NCI-H345 (cell line): Measurements from ENCODE around the gene BDKRB2.

ENCODE experiments used
- DNase-seq: peaks from one replicate; lab custom pipeline; 2025; lab: John Stamatoyannopoulos, UW

Gene BDKRB2

GRCh38 chr14:96252999-96253539 lies 48.4 kb downstream of the BDKRB2 start:
- peak; percentile 61 for DNase-seq

- DNase-seq: no peak
These were observed 50.0 kb downstream of the BDKRB2 start for GRCh38 chr14:96254687-96255086.

GRCh38 chr14:96255501-96256366 lies 51.1 kb downstream of the BDKRB2 start, which contains the start of gene BDKRB1:
BDKRB1 (plus strand) TSS chr14:96256210; CDS start chr14:96263683, 7,473 bp downstream.
- DNase-seq: no peak

GRCh38 chr14:96256407-96256806 lies 51.8 kb downstream of the BDKRB2 start:
- DNase-seq: no peak

GRCh38 chr14:96257056-96257455 lies 52.4 kb downstream of the BDKRB2 start:
- no peak for DNase-seq

GRCh38 chr14:96257900-96258299 lies 53.3 kb downstream of the BDKRB2 start:
- no peak for DNase-seq

- no peak for DNase-seq
These were observed 55.7 kb downstream of the BDKRB2 start for GRCh38 chr14:96260341-96260821.

GRCh38 chr14:96261053-96261452 lies 56.4 kb downstream of the BDKRB2 start:
- peak; percentile 42 for DNase-seq

GRCh38 chr14:96261772-96262655 lies 57.4 kb downstream of the BDKRB2 start:
- DNase-seq: no peak

- DNase-seq: no peak
These were observed 58.9 kb downstream of the BDKRB2 start for GRCh38 chr14:96263347-96264199.

- DNase-seq: no peak
These were observed 59.5 kb downstream of the BDKRB2 start for GRCh38 chr14:96264200-96264553.

- peak; percentile 57 for DNase-seq
These were observed 60.2 kb downstream of the BDKRB2 start for GRCh38 chr14:96264853-96265252.

GRCh38 chr14:96265383-96266095 lies 60.9 kb downstream of the BDKRB2 start:
- DNase-seq: peak; percentile 92

GRCh38 chr14:96267336-96267735 lies 62.7 kb downstream of the BDKRB2 start:
- DNase-seq: peak; percentile 95

GRCh38 chr14:96267916-96268315 lies 63.3 kb downstream of the BDKRB2 start:
- DNase-seq: no peak

- no peak for DNase-seq
These were observed 64.1 kb downstream of the BDKRB2 start for GRCh38 chr14:96268431-96269358.

- no peak for DNase-seq
These were observed 64.7 kb downstream of the BDKRB2 start for GRCh38 chr14:96269359-96269710.

- DNase-seq: no peak
These were observed 66.2 kb downstream of the BDKRB2 start for GRCh38 chr14:96270565-96271420.

GRCh38 chr14:96271421-96271762 lies 66.8 kb downstream of the BDKRB2 start:
- DNase-seq: no peak
